Ishikawa (cell line): ENCODE data around the gene CAMK2A.

Experiments used
- CEBPB ChIP-seq: IDR thresholded peaks from 2 replicates; pipeline ENCODE4 v1.6.1; 2012
- EGR1 ChIP-seq: IDR thresholded peaks from 2 replicates; pipeline ENCODE4 v1.6.1; 2012
- EP300 ChIP-seq: IDR thresholded peaks from 2 replicates; pipeline ENCODE4 v1.6.1; 2012; ENCODE audit warnings: borderline replicate concordance
- FOXM1 ChIP-seq: IDR thresholded peaks from 2 replicates; pipeline ENCODE4 v1.6.1; 2012; ENCODE audit warnings: low read depth, borderline replicate concordance
- RAD21 ChIP-seq: IDR thresholded peaks from 2 replicates; pipeline ENCODE4 v1.6.1; 2012; ENCODE audit warnings: low read depth
- REST ChIP-seq: IDR thresholded peaks from 2 replicates; pipeline ENCODE4 v1.6.1; 2012; ENCODE audit warnings: low read depth, mild to moderate bottlenecking
- TAF1 ChIP-seq: IDR thresholded peaks from 2 replicates; pipeline ENCODE4 v1.6.1; 2012; ENCODE audit warnings: low read depth, mild to moderate bottlenecking
- TCF12 ChIP-seq: IDR thresholded peaks from 2 replicates; pipeline ENCODE4 v1.6.1; 2012; ENCODE audit warnings: low read depth
- YY1 ChIP-seq: IDR thresholded peaks from 2 replicates; pipeline ENCODE4 v1.6.1; 2012; ENCODE audit warnings: low read depth
- TF ChIP-seq, protein P1 (sequence below): IDR thresholded peaks from 2 replicates; pipeline ENCODE4 v1.6.1; 2012
- TF ChIP-seq, protein P2 (sequence below): IDR thresholded peaks from 2 replicates; pipeline ENCODE4 v1.6.1; 2012

DNA sequence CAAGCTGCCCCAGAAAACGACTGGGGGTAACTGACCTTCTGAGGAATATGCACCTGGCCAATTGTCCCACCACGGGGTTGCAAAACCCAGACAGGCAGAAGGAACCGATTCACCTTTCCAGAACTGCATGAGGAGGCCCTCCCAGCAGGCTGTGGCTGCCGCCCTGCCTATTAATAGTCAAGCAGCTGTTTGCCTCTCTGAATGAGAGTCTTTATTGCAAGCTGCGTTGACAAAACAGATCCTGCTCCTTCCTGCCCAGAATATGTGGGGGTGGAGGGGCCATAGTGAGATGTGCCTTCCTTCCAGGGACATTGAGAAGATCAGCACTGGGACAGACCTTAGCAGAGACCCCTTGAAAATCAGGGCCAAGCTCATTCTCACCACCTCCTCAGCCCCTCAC lies 49.6 kb upstream of the CAMK2A start:
- TF ChIP-seq, protein P1, sequence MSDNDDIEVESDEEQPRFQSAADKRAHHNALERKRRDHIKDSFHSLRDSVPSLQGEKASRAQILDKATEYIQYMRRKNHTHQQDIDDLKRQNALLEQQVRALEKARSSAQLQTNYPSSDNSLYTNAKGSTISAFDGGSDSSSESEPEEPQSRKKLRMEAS = no peak
- TF ChIP-seq, protein P2, sequence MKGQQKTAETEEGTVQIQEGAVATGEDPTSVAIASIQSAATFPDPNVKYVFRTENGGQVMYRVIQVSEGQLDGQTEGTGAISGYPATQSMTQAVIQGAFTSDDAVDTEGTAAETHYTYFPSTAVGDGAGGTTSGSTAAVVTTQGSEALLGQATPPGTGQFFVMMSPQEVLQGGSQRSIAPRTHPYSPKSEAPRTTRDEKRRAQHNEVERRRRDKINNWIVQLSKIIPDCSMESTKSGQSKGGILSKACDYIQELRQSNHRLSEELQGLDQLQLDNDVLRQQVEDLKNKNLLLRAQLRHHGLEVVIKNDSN = no peak
- TF ChIP-seq CEBPB (no peak), FOXM1 (no peak), REST (no peak), YY1 (no peak), TCF12 (no peak), EP300 (no peak), TAF1 (no peak), RAD21 (no peak), EGR1 (no peak)
